ENCODE data around the gene CREB3L2.

The CREB3L2 gene

GRCh38 chr7:137958470-137959431 lies 43.1 kb downstream of the CREB3L2 start:
- H3K4me1 ChIP-seq (ENCODE audit: control insufficient read depth, insufficient read depth, low read length), result peaks cover 51% of the 10 kb centered on the region
- H3K9me3 ChIP-seq (ENCODE audit: control insufficient read depth, insufficient read depth, low read depth, low read length), result no peaks in the 10 kb centered on the region
- H3K4me3 ChIP-seq (ENCODE audit: low read depth, low read length), result no peak overlapping the region
- no peak overlapping the region for H3K27ac ChIP-seq (ENCODE audit: low read depth, low read length)
- peaks cover 10% of the 10 kb centered on the region; the same call in 1 of the 2 replicates for H3K36me3 ChIP-seq (ENCODE audit: control insufficient read depth, insufficient read depth, low read length)
- no peaks in the 10 kb centered on the region for H3K27me3 ChIP-seq (ENCODE audit: control insufficient read depth, insufficient read depth, low read length)
- no peak overlapping the region for H3K9ac ChIP-seq (ENCODE audit: low read length)

GRCh38 chr7:137957887-137958286 lies 44.0 kb downstream of the CREB3L2 start:
- H3K27ac ChIP-seq (ENCODE audit: low read depth, low read length), result no peak overlapping the region
- no peaks in the 10 kb centered on the region for H3K9me3 ChIP-seq (ENCODE audit: control insufficient read depth, insufficient read depth, low read depth, low read length)
- no peaks in the 10 kb centered on the region for H3K27me3 ChIP-seq (ENCODE audit: control insufficient read depth, insufficient read depth, low read length)
- H3K4me3 ChIP-seq (ENCODE audit: low read depth, low read length), result no peak overlapping the region
- no peak overlapping the region for H3K9ac ChIP-seq (ENCODE audit: low read length)
- peaks cover 10% of the 10 kb centered on the region; the same call in 1 of the 2 replicates for H3K36me3 ChIP-seq (ENCODE audit: control insufficient read depth, insufficient read depth, low read length)
- peaks cover 56% of the 10 kb centered on the region for H3K4me1 ChIP-seq (ENCODE audit: control insufficient read depth, insufficient read depth, low read length)

- peaks cover 10% of the 10 kb centered on the region; the same call in 1 of the 2 replicates for H3K36me3 ChIP-seq (ENCODE audit: control insufficient read depth, insufficient read depth, low read length)
- no peak overlapping the region for H3K9ac ChIP-seq (ENCODE audit: low read length)
- no peaks in the 10 kb centered on the region for H3K27me3 ChIP-seq (ENCODE audit: control insufficient read depth, insufficient read depth, low read length)
- no peaks in the 10 kb centered on the region for H3K9me3 ChIP-seq (ENCODE audit: control insufficient read depth, insufficient read depth, low read depth, low read length)
- H3K4me1 ChIP-seq (ENCODE audit: control insufficient read depth, insufficient read depth, low read length), result peaks cover 62% of the 10 kb centered on the region
- H3K4me3 ChIP-seq (ENCODE audit: low read depth, low read length), result no peak overlapping the region
- H3K27ac ChIP-seq (ENCODE audit: low read depth, low read length), result no peak overlapping the region
Measured at GRCh38 chr7:137956591-137956990, 45.3 kb downstream of the CREB3L2 start.

GRCh38 chr7:137956183-137956582 lies 45.7 kb downstream of the CREB3L2 start:
- no peak overlapping the region for H3K27ac ChIP-seq (ENCODE audit: low read depth, low read length)
- no peak overlapping the region for H3K4me3 ChIP-seq (ENCODE audit: low read depth, low read length)
- H3K9me3 ChIP-seq (ENCODE audit: control insufficient read depth, insufficient read depth, low read depth, low read length), result no peaks in the 10 kb centered on the region
- no peaks in the 10 kb centered on the region for H3K27me3 ChIP-seq (ENCODE audit: control insufficient read depth, insufficient read depth, low read length)
- peaks cover 10% of the 10 kb centered on the region; the same call in 1 of the 2 replicates for H3K36me3 ChIP-seq (ENCODE audit: control insufficient read depth, insufficient read depth, low read length)
- no peak overlapping the region for H3K9ac ChIP-seq (ENCODE audit: low read length)
- H3K4me1 ChIP-seq (ENCODE audit: control insufficient read depth, insufficient read depth, low read length), result peaks cover 62% of the 10 kb centered on the region

GRCh38 chr7:137954614-137955013 lies 47.3 kb downstream of the CREB3L2 start:
- Histone ChIP-seq H3K27ac (ENCODE audit: low read depth, low read length) (peak overlapping the region; percentile 61; the same call in 1 of the 2 replicates), H3K4me1 (ENCODE audit: control insufficient read depth, insufficient read depth, low read length) (peaks cover 69% of the 10 kb centered on the region), H3K9me3 (ENCODE audit: control insufficient read depth, insufficient read depth, low read depth, low read length) (no peaks in the 10 kb centered on the region), H3K4me3 (ENCODE audit: low read depth, low read length) (no peak overlapping the region), H3K9ac (ENCODE audit: low read length) (peak overlapping the region; percentile 17), H3K27me3 (ENCODE audit: control insufficient read depth, insufficient read depth, low read length) (no peaks in the 10 kb centered on the region), H3K36me3 (ENCODE audit: control insufficient read depth, insufficient read depth, low read length) (peaks cover 10% of the 10 kb centered on the region; the same call in 1 of the 2 replicates)

GRCh38 chr7:137953665-137954470 lies 48.0 kb downstream of the CREB3L2 start:
- Histone ChIP-seq H3K27ac (ENCODE audit: low read depth, low read length) (peak overlapping the region; percentile 61), H3K36me3 (ENCODE audit: control insufficient read depth, insufficient read depth, low read length) (peaks cover 9% of the 10 kb centered on the region; the same call in 1 of the 2 replicates)

GRCh38 chr7:137953043-137953664 lies 48.7 kb downstream of the CREB3L2 start:
- peak overlapping the region; percentile 12 for H3K4me3 ChIP-seq (ENCODE audit: low read depth, low read length)
- peaks cover 3% of the 10 kb centered on the region; the same call in 1 of the 2 replicates for H3K36me3 ChIP-seq (ENCODE audit: control insufficient read depth, insufficient read depth, low read length)
- H3K27ac ChIP-seq (ENCODE audit: low read depth, low read length), result peak overlapping the region; percentile 61
- peak overlapping the region; percentile 67 for H3K9ac ChIP-seq (ENCODE audit: low read length)
- peaks cover 61% of the 10 kb centered on the region for H3K4me1 ChIP-seq (ENCODE audit: control insufficient read depth, insufficient read depth, low read length)
- H3K9me3 ChIP-seq (ENCODE audit: control insufficient read depth, insufficient read depth, low read depth, low read length), result no peaks in the 10 kb centered on the region
- H3K27me3 ChIP-seq (ENCODE audit: control insufficient read depth, insufficient read depth, low read length), result no peaks in the 10 kb centered on the region

More at GRCh38 chr7:137953665-137954470, 48.0 kb downstream of the CREB3L2 start:
- H3K4me3 ChIP-seq (ENCODE audit: low read depth, low read length), result peak overlapping the region; percentile 16
- peaks cover 64% of the 10 kb centered on the region for H3K4me1 ChIP-seq (ENCODE audit: control insufficient read depth, insufficient read depth, low read length)
- H3K9ac ChIP-seq (ENCODE audit: low read length), result peak overlapping the region; percentile 67
- H3K27me3 ChIP-seq (ENCODE audit: control insufficient read depth, insufficient read depth, low read length), result no peaks in the 10 kb centered on the region
- H3K9me3 ChIP-seq (ENCODE audit: control insufficient read depth, insufficient read depth, low read depth, low read length), result no peaks in the 10 kb centered on the region

GRCh38 chr7:137952426-137952805 lies 49.5 kb downstream of the CREB3L2 start:
- no peaks in the 10 kb centered on the region for H3K9me3 ChIP-seq (ENCODE audit: control insufficient read depth, insufficient read depth, low read depth, low read length)
- H3K27ac ChIP-seq (ENCODE audit: low read depth, low read length), result no peak overlapping the region
- H3K27me3 ChIP-seq (ENCODE audit: control insufficient read depth, insufficient read depth, low read length), result no peaks in the 10 kb centered on the region
- H3K4me1 ChIP-seq (ENCODE audit: control insufficient read depth, insufficient read depth, low read length), result peaks cover 55% of the 10 kb centered on the region
- H3K4me3 ChIP-seq (ENCODE audit: low read depth, low read length), result no peak overlapping the region
- no peak overlapping the region for H3K9ac ChIP-seq (ENCODE audit: low read length)
- H3K36me3 ChIP-seq (ENCODE audit: control insufficient read depth, insufficient read depth, low read length), result no peaks in the 10 kb centered on the region; the same call in 1 of the 2 replicates

- no peak overlapping the region for H3K27ac ChIP-seq (ENCODE audit: low read depth, low read length)
Measured at GRCh38 chr7:137951700-137952425, 50.0 kb downstream of the CREB3L2 start.

GRCh38 chr7:137950967-137951366 lies 50.9 kb downstream of the CREB3L2 start:
- H3K4me3 ChIP-seq (ENCODE audit: low read depth, low read length), result no peak overlapping the region
- no peak overlapping the region for H3K9ac ChIP-seq (ENCODE audit: low read length)
- no peaks in the 10 kb centered on the region; the same call in 1 of the 2 replicates for H3K36me3 ChIP-seq (ENCODE audit: control insufficient read depth, insufficient read depth, low read length)
- peaks cover 45% of the 10 kb centered on the region for H3K4me1 ChIP-seq (ENCODE audit: control insufficient read depth, insufficient read depth, low read length)
- no peaks in the 10 kb centered on the region for H3K9me3 ChIP-seq (ENCODE audit: control insufficient read depth, insufficient read depth, low read depth, low read length)
- no peak overlapping the region for H3K27ac ChIP-seq (ENCODE audit: low read depth, low read length)
- H3K27me3 ChIP-seq (ENCODE audit: control insufficient read depth, insufficient read depth, low read length), result no peaks in the 10 kb centered on the region

More at GRCh38 chr7:137951700-137952425, 50.0 kb downstream of the CREB3L2 start:
- Histone ChIP-seq H3K36me3 (ENCODE audit: control insufficient read depth, insufficient read depth, low read length) (no peaks in the 10 kb centered on the region; the same call in 1 of the 2 replicates), H3K9me3 (ENCODE audit: control insufficient read depth, insufficient read depth, low read depth, low read length) (no peaks in the 10 kb centered on the region), H3K4me1 (ENCODE audit: control insufficient read depth, insufficient read depth, low read length) (peaks cover 50% of the 10 kb centered on the region), H3K4me3 (ENCODE audit: low read depth, low read length) (no peak overlapping the region), H3K27me3 (ENCODE audit: control insufficient read depth, insufficient read depth, low read length) (no peaks in the 10 kb centered on the region), H3K9ac (ENCODE audit: low read length) (no peak overlapping the region)

Data from HUES6 (cell line).